HepG2 (cell line): ENCODE results near the gene CD209. TPM values are rescaled to one million over a fixed set of nuclear protein-coding genes. Genes with fewer than 3 reads are reported as not detected.

Experiments used
- ATAC-seq: fragments of 200-7000 bp; cut with Tn5 transposase; 3 replicates; pipeline ENCODE4 v1.9.1; 2020; ENCODE audit warnings: mild to moderate bottlenecking, moderate library complexity
- BruUV-seq: library from RNA; stranded (reverse); fragments of 400-500 nt; replicated peaks from 2 replicates; lab custom pipeline; 2021; lab: Mats Ljungman, UMichigan
- CTCF ChIA-PET: fragments of 300-600 bp; formaldehyde crosslinking; extraction: SDS; loops from one replicate; lab custom pipeline; 2021; ENCODE audit warnings: low total read pairs, inconsistent platforms, low intra/inter-chr PET ratio; lab: Yijun Ruan, JAX
- POLR2A ChIA-PET: fragments of 350-600 bp; sonication (Branson Sonifier 250); formaldehyde crosslinking; loops from one replicate; lab custom pipeline; 2020; ENCODE audit warnings: antibody characterized with exemption, inconsistent platforms; lab: Yijun Ruan, JAX
- DNase-seq: peaks from one replicate; pipeline ENCODE4 v3.0.0-alpha.2; 2015; ENCODE audit warnings: low spot score
- FAIRE-seq: peaks from 3 replicates; lab custom pipeline; 2011; peaks lifted over from hg19 to GRCh38; lab: Jason Lieb, UNC
- H2AFZ ChIP-seq: one replicate; pipeline ENCODE4 v1.6.1; 2011; ENCODE audit warnings: low read length, inconsistent platforms
- H3K27ac ChIP-seq: fragments of 300-600 bp; 3 replicates; pipeline ENCODE4 v1.8.0; 2011; ENCODE audit warnings: mixed run types, mild to moderate bottlenecking, mixed read lengths, low read length, inconsistent platforms; ENCODE audit not compliant: insufficient read depth; ENCODE audit errors: extremely low read length
- H3K27me3 ChIP-seq, 2 experiments: fragments of 200-600 bp in 1 of 2; 2 replicates in 1 of 2; 3 replicates in 1 of 2; pipeline versions ENCODE4 v1.6.0 to v1.8.0; 2011; ENCODE audit warnings: low read length in 2 of 2, mild to moderate bottlenecking in 2 of 2, moderate library complexity in 2 of 2, inconsistent platforms in 1 of 2; ENCODE audit not compliant: insufficient read depth in 2 of 2, control insufficient read depth in 1 of 2
- H3K36me3 ChIP-seq, 2 experiments: fragments of 200-600 bp in 1 of 2; replicated peaks in 1 of 2; 2 replicates in 1 of 2; 3 replicates in 1 of 2; pipeline versions ENCODE4 v1.5.1 to v1.8.0; 2011; ENCODE audit warnings: low read length in 2 of 2, inconsistent platforms in 1 of 2; ENCODE audit not compliant: insufficient read depth in 2 of 2, control insufficient read depth in 1 of 2
- H3K4me1 ChIP-seq: 2 replicates; pipeline ENCODE4 v1.5.1; 2012; ENCODE audit warnings: low read length, inconsistent platforms; ENCODE audit not compliant: insufficient read depth
- H3K4me2 ChIP-seq: 2 replicates; pipeline ENCODE4 v1.6.0; 2011; ENCODE audit warnings: low read depth, low read length, inconsistent platforms
- H3K4me3 ChIP-seq, 3 experiments: fragments of 200-600 bp in 1 of 3; sonication (generic), shearing (Covaris generic) in 1 of 3; replicated peaks in 1 of 3; 2 replicates each; pipeline ENCODE4 v1.5.1; 2011 to 2016; ENCODE audit warnings: low read length in 3 of 3, inconsistent platforms in 2 of 3, low read depth in 2 of 3, mild to moderate bottlenecking in 2 of 3, control low read depth in 1 of 3, mixed read lengths in 1 of 3; ENCODE audit not compliant: insufficient read depth in 1 of 3
- H3K79me2 ChIP-seq: one replicate; pipeline ENCODE4 v1.6.1; 2011; ENCODE audit warnings: low read length, inconsistent platforms; ENCODE audit not compliant: insufficient read depth
- H3K9ac ChIP-seq: 2 replicates; pipeline ENCODE4 v1.6.0; 2011; ENCODE audit warnings: mild to moderate bottlenecking, low read depth, low read length, inconsistent platforms; ENCODE audit not compliant: insufficient read depth
- H3K9me3 ChIP-seq: 2 replicates; pipeline ENCODE4 v1.5.1; 2012; ENCODE audit warnings: mild to moderate bottlenecking, low read length
- H4K20me1 ChIP-seq: 2 replicates; pipeline ENCODE4 v1.6.0; 2011; ENCODE audit warnings: inconsistent platforms, mild to moderate bottlenecking, low read length, moderate library complexity; ENCODE audit not compliant: insufficient read depth
- ISL2 ChIP-seq: sonication (generic); formaldehyde crosslinking; IDR thresholded peaks from 2 replicates; pipeline ENCODE4 v1.5.0; 2020; ENCODE audit warnings: missing genetic modification reagents
- NFYC ChIP-seq: IDR thresholded peaks from 2 replicates; pipeline ENCODE4 v1.6.1; 2016; ENCODE audit warnings: missing genetic modification reagents, missing compliant biosample characterization
- PPARG ChIP-seq: conservative IDR thresholded peaks from 2 replicates; pipeline ENCODE4 v1.6.1; 2016; ENCODE audit warnings: missing biosample characterization, missing genetic modification reagents
- SCMH1 ChIP-seq: sonication (generic); formaldehyde crosslinking; IDR thresholded peaks from 2 replicates; pipeline ENCODE4 v1.9.0; 2021; ENCODE audit warnings: missing genetic modification reagents, mild to moderate bottlenecking, borderline replicate concordance
- SIN3B ChIP-seq: fragments of 150-350 bp; IDR thresholded peaks from 2 replicates; pipeline ENCODE4 v1.6.1; 2014; ENCODE audit warnings: low read length
- TAF1 ChIP-seq: sonication (generic); formaldehyde crosslinking; IDR thresholded peaks from 2 replicates; pipeline ENCODE4 v1.4.0; 2020; ENCODE audit warnings: missing genetic modification reagents
- TRAFD1 ChIP-seq: sonication (generic); formaldehyde crosslinking; IDR thresholded peaks from 2 replicates; pipeline ENCODE4 v1.5.1; 2020; ENCODE audit warnings: missing genetic modification reagents, mild to moderate bottlenecking, borderline replicate concordance
- ZBTB26 ChIP-seq: IDR thresholded peaks from 2 replicates; pipeline ENCODE4 v1.6.1; 2016; ENCODE audit warnings: missing compliant biosample characterization, missing genetic modification reagents, borderline replicate concordance
- ZFP91 ChIP-seq: sonication (generic); formaldehyde crosslinking; IDR thresholded peaks from 2 replicates; pipeline ENCODE4 v1.9.0; 2022; ENCODE audit warnings: missing genetic modification reagents, mild to moderate bottlenecking, borderline replicate concordance
- ZNF138 ChIP-seq: sonication (generic); formaldehyde crosslinking; IDR thresholded peaks from 2 replicates; pipeline ENCODE4 v1.5.0; 2020; ENCODE audit warnings: mild to moderate bottlenecking, low read depth, missing genetic modification reagents
- ZNF329 ChIP-seq: sonication (generic); formaldehyde crosslinking; IDR thresholded peaks from 2 replicates; pipeline ENCODE4 v1.9.0; 2021; ENCODE audit warnings: low read depth, mild to moderate bottlenecking, missing genetic modification reagents
- ZNF597 ChIP-seq: sonication (generic); formaldehyde crosslinking; IDR thresholded peaks from 2 replicates; pipeline ENCODE4 v1.5.0; 2020; ENCODE audit warnings: missing genetic modification reagents
- ZNF703 ChIP-seq: sonication (generic); formaldehyde crosslinking; IDR thresholded peaks from 2 replicates; pipeline ENCODE4 v1.5.1; 2020; ENCODE audit warnings: missing genetic modification reagents, mild to moderate bottlenecking, moderate library complexity, borderline replicate concordance
- WGBS: methylation state at CpG from one replicate; pipeline ENCODE4 v1.1.6; 2017; ENCODE audit warnings: low lambda C conversion rate; 5-methylcytosine and 5-hydroxymethylcytosine counted together
- in situ Hi-C: cut with HindIII; loops from 2 replicates; pipeline ENCODE4 v1.10.0; 2017; ENCODE audit warnings: low pct_unique_long_range_greater_than_20kb; ENCODE audit not compliant: extremely low pct_ligation_motif_present
- intact Hi-C: fragments of 100-400 bp; cut with micrococcal nuclease; formaldehyde crosslinking; loops from one replicate; pipeline ENCODE4 v1.10.0; 2022; ENCODE audit not compliant: unreplicated experiment
- polyA plus RNA-seq, 8 experiments: library from polyadenylated mRNA; depleted of rRNA in 3 of 8; stranded (reverse) in 7 of 8; unstranded in 1 of 8; fragments of >200 nt; fragmentation: Illumina TruSeq in 4 of 8; extraction: Trizol in 4 of 8; gene quantifications; 2 replicates each; pipeline versions ENCODE4 v1.2.1 to v1.2.3, GENCODE V29; 2011 to 2016; ENCODE audit warnings: low read depth in 4 of 8, missing spikeins in 1 of 8, mixed read lengths in 1 of 8; ENCODE audit not compliant: insufficient read depth in 1 of 8
- total RNA-seq, 5 experiments: library from RNA; depleted of rRNA; stranded (reverse); fragments of >200 nt; fragmentation: Illumina TruSeq; extraction: Trizol; gene quantifications; 2 replicates each; pipeline ENCODE4 v1.2.3, GENCODE V29; 2016; ENCODE audit warnings: low read depth in 1 of 5

CD209 gene
- total and polyA plus RNA-seq, 2 of the 13 experiments (the other 11 are each of a cell fraction or from before 2014, with no cell fraction given): not detected

GRCh38 chr19:7778081-7778480 lies 30.7 kb upstream of the CD209 start:
- FAIRE-seq: no peak
- 14% methylated on average over 5 of the region's 5 CpGs for WGBS

More at GRCh38 chr19:7778081-7778480, 30.7 kb upstream of the CD209 start:
- no peak for TF ChIP-seq SCMH1 (CRISPR knock-in tag)
- no peak for TF ChIP-seq ZNF329 (CRISPR knock-in tag)
- no peak for TF ChIP-seq ZNF138 (CRISPR knock-in tag)
- TF ChIP-seq PPARG (CRISPR knock-in tag): no peak
- TF ChIP-seq SIN3B: no peak
- no peak for TF ChIP-seq ISL2
- no peak for TF ChIP-seq TRAFD1 (CRISPR knock-in tag)
- TF ChIP-seq TAF1: no peak
- no peak for TF ChIP-seq NFYC (CRISPR knock-in tag)
- TF ChIP-seq ZBTB26: no peak
- no peak for TF ChIP-seq ZNF703 (CRISPR knock-in tag)
- no peak for TF ChIP-seq ZNF597
- TF ChIP-seq ZFP91 (CRISPR knock-in tag): no peak
- H3K36me3 ChIP-seq: no peaks in the 10 kb centered on the region
- intact Hi-C loops (no loop called here), in situ Hi-C loops (no loop called here)
- no peaks in the 10 kb centered on the region for H3K79me2 ChIP-seq
- no TSS peak for BruUV-seq
- H3K4me3 ChIP-seq: no peak overlapping the region
- no peak for DNase-seq
- H3K9me3 ChIP-seq: no peaks in the 10 kb centered on the region
- no peaks in the 10 kb centered on the region for H4K20me1 ChIP-seq
- H2AFZ ChIP-seq: no peak overlapping the region
- CTCF ChIA-PET: no interaction called here
- H3K27ac ChIP-seq: no peak overlapping the region
- no peak for ATAC-seq
- no peak overlapping the region for H3K9ac ChIP-seq
- POLR2A ChIA-PET: no interaction called here
- no peaks in the 10 kb centered on the region for H3K4me1 ChIP-seq
- H3K27me3 ChIP-seq: peaks cover 0 to 48% of the 10 kb centered on the region in 2 experiments; a peak in 2 of 5 replicates
- no peak overlapping the region for H3K4me2 ChIP-seq
